Stimulated activated CD4-positive, alpha-beta T cell treated with anti-CD3 and anti-CD28 coated beads, Interleukin-1b, Interleukin-23, amount 100 ng/mL, for 4 hours (primary cell): ENCODE results near the gene ZNF564.
A peak's percentile ranks its signal among the peaks of the same experiment; 100 is the strongest.
"Not testable (repeated sequence)": the region's sequence is repeated elsewhere in the genome, so short reads cannot be mapped to it uniquely, and the experiment has no call there.

Experiments used
- DNase-seq, 2 donors: peaks; one replicate each; pipeline ENCODE4 v3.0.0-alpha.2; 2020; ENCODE audit warnings: low read depth in 2 of 2

Gene ZNF564

DNA sequence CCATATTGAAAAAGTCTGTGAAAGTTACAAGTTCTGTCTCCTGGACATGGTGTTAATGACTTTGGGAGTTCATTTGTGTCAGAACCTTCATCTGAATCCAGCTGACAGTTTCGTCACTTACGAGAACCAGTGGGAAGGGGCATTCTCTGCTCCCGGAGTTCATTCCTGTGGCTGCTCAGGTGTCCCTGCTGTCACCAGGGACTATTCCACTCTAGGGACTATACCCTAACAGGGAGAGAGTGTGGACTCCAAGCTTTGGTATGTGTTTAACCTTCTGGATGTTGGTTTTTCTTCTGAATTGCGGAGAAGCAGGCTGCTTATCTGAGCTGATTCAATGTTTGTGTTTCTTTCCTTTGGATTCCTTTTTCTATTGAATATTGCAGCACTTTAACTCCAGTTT, 54.2 kb downstream of the ZNF564 start:
- no peak for DNase-seq

DNA sequence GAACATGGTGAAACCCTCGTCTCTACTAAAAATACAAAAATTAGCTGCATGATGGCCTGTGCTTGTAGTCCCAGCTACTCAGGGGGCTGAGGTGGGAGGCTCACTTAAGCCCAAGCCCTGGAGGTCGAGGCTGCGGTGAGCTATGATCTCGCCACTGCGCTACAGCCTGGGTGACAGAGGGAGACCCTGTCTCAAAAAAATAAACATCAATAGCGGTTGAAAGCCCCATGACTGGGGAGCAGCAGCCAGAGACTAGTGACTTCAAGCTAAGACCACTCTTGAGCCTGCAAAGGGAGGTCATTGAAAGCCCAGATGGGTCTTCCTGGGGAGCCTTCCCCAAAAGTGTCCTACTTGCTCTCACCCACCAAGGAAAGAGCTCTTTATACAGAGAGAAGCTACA, 54.8 kb downstream of the ZNF564 start:
- no peak for DNase-seq

DNA sequence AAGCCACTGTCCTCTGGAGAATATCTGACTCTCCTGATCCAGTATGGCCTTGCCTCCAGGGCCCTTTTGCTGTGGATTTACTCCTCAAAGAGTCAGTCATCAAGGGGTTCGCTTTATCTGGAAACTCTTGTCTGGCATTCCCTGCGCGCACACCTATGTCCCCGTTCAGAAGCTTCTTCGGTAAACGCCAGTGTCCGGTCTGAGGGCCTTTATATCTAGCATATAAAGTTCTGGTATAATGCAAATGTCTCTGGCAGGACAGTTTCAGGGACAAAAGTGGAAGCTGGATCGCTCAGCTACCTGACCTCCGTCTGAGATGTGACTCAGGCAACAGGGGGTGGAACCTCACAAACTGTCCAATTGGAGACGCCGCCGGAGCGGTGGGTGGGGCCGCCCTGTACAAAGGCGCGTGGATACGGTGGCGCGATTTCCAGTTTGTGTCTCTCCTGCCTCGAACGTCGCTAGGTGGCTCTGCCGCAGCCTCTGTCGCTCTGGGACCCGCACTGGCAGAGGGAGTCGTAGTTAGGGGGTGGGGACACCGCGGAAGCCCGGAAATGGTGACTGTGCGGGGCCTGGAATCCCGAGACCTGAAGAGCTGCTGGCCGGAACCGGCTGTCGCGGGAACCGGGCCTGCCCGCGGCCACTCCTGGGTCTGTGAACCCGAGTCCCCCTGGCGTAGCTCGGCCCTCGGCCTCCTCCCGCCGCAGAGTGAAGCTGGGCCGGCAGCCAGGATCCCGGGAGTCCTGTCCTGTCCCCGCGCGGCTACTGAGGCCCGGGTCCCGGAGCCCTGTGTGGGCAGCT, 56.1 kb downstream of the ZNF564 start:
- peak; percentile 88 to 92 for DNase-seq

DNA sequence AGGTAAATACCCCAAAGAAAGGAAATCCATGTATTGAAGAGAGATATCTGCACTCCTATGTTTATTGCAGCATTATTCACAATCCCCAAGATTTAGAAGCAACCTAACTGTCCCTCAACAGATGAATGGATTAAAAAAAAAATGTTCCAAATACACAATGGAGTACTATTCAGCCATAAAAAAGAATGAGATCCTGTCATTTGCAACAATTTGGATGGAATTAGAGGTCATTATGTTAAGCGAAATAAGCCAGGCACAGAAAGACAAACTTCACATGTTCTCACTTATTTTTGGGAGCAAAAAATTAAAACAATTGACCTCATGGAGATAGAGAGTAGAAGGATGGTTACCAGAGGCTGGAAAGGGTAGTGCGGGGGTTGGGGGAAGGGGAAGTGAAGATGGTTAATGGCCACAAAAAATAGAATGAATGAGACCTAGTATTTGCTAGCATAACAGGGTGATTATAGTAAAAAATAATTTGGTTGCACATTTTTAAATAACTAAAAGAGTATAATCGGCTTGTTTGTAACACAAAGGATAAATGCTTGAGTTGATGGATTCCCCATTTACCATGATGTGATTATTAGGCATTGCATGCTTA, 56.9 kb downstream of the ZNF564 start:
- no peak for DNase-seq

DNA sequence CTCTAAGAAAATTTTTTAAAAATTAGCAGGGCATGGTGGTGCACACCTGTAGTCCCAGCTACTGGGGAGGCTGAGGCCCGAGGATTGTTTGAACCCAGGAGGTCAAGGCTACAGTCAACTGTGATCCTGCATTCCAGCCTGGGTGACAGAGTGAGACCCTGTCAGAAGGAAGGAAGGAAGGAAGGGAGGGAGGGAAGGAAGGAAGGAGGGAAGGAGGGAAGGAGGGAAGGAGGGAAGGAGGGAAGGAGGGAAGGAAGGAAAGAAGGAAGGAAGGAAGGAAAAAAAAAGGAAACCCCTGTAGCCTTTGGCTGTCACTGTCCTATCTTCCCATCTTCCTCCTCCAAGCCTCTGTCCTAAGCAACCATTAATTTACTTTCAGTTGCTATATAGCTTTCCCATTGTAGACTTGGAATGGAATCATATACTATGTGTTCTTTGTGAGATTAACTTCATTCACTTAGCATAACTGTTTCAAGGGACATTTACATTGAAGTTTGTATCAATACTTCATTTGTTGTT, 65.0 kb downstream of the ZNF564 start:
- DNase-seq = not testable (repeated sequence)

DNA sequence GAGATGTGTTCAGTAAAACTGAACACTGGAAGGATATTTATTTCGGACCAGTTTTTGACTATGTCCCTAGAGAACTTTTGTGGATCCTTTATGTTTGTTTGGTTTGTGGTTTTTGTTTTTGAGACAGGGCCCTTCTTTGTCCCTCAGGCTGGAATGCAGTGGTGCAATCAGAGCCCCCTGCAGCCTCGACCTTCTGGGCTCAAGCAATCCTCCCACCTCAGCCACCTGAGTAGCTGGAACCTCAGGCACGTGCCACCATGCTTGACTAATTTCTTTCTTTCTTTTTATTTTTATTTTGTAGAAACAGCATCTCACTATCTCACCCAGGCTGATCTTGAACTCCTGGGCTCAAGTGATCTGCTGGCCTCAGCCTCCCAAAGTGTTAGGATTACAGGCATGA, 65.7 kb downstream of the ZNF564 start:
- no peak for DNase-seq

DNA sequence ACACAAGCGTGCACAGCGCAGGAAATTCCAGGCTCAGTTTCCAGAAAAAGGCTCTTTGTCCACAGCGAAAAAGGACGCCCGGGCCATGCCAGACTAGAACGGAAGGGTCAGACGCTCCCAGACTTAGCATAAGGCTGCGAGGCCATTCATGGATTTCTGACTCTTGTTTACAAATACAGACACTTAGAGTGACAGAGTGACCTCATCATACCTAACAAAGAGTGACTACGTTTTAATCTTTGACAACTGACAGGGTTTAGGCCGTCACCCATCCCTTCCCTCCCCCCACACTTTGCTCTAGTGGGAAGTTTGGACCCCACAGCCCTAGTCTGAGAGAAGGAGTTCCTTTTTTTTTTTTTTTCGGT, 66.2 kb downstream of the ZNF564 start:
- no peak for DNase-seq

DNA sequence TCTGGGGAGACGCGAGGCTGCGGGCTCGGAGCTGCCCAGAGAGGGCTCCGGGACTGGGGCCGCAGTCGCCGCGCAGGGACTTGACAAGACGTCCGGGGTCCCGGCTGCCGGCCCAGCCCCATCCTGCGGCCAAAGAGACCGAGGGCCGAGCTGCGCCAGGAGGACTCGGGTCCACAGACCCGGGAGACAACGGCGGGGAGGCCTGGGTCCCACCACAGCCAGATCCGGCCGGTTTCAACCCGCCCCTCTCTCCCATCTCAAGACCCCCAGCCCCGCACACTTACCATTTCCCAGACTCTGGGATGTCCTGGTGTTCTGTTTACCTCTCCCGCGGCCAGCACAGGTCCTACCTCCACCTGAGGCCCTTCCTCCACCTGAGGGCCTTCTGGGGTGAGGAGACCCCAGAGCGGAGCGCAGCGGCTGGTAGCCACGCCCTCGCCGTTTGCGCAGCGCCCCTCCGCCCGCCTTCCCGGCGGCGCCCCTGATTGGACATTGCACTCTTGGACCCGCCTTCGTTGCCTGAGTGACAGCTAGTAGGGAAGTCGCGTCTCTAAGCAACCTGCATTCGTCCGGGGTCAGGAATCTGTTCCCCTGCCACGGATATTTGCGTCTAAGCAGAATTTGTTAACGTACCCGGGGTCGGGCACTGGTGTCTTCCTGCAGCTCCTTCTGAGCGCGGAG, 66.8 kb downstream of the ZNF564 start, which contains the start of gene ZNF709:
ZNF709 (minus strand) TSS at position 446 of the 681 bp plus-strand sequence; CDS start at position 287, 159 bp downstream.
- DNase-seq = peak; percentile 84 to 88

DNA sequence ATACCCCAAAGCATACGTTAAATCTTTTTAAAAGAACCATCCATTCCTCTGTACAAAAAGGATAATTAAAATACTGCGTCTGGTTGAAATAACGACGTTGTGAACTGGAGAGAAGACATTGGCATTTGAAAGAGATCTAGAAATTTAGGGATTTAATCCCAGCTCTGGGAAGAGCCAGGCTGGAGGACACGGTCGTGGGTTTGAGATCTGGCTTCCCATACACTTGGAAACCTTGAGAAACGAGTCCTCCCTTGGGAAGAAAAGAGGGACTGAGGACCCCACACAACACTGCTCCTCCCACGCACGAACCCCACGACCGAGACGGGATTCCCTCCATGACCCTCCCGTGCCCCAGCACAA, 67.3 kb downstream of the ZNF564 start:
- DNase-seq = no peak

DNA sequence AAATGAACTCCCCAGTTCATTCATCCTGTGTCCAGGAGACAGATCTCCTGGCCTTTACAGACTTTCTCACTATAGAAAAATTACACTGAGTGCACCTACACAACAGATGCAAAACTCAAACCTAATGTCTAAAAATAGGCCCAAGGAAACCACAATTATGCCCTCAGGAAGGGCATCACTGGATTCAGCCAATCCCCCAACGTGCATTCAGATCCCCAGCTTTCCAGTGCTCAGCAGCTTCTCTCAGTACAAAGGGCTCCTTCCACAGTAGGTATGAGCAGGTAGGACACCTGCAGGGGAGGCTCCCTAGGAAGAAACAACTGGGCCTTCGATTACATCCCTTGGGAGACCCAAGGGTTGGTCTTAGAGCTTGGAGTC, 68.8 kb downstream of the ZNF564 start:
- DNase-seq = no peak

DNA sequence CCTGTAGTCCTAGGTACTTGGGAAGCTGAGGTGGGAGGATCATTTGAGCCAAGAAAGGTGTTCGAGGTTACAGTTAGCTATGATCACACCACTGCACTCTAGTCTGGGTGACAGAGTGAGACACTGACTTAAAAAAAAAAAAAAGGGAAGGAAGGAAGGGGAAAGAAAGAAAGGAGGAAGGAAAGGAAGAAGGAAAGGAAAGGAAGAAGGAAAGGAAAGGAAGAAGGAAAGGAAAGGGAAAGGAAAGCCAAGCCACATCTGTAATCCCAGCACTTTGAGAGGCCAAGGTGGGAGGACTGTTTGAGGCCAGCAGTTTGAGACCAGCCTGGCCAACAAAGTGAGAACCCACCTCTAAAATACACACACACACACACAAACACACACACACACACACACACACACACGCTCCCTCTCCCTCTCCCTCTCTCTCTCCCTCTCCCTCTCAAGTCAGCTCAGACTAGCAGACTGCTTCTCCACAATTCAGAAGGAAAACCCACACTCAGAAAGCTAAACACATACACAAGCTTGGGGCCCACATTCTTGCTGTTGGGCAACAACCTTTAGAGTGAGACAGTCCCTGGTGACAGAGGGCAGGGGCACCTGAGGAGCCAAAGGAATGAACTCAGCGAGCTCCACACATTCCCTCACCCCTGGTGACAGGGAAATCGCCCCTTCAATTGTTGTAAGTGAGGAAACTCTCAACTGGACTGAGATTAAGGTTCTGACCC, 69.3 kb downstream of the ZNF564 start:
- DNase-seq = no peak

DNA sequence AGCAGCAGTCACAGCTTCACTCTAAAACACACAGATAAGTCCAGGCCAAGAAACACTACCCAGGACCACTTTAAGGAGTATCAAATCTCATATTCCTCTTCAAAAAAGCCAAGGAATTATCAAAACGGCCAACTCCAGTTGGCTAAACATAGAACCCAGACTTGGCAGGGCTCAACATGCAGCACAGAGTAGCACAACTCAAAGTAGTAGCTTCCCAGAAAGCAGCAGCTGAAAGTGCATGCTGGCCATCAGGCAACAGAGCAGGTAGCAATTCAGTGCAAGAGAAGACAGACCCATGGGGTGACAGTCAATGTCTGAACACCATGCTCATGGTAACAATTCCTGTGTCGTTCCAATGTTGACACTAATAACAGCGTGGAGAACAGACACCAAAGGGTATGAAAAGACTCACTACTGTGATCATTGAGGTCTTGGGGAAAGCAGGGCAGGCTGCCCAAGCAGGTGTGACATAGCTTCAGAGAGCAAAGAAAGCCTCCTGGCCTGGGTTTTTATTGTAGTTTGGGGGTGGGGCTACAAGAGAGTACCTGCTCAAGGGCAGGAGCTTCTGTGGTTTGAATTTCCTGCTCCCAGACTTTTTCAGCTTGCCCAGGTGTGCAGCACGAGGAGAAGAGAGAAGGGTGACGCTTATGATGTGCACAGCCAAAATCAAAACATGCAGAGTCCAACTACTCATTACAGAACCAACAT, 72.9 kb downstream of the ZNF564 start:
- no peak for DNase-seq
